H1 (cell line): ENCODE data around the gene IL13. TPM values are rescaled to one million over a fixed set of nuclear protein-coding genes. Genes with fewer than 3 reads are reported as not detected.

Experiments used
- CHD7 ChIP-seq: fragments of 300-600 bp; sonication (generic); IDR thresholded peaks from 2 replicates; pipeline ENCODE4 v1.7.1; 2012; ENCODE audit warnings: low read length, moderate library complexity, mild to moderate bottlenecking, inconsistent platforms; ENCODE audit not compliant: insufficient replicate concordance
- CTCF ChIP-seq, 3 experiments: IDR thresholded peaks; 1 replicate in 2 of 3; 2 replicates in 1 of 3; pipeline versions ENCODE4 v1.5.1 to v1.6.1; 2011; ENCODE audit warnings: low read length in 3 of 3, mild to moderate bottlenecking in 3 of 3, inconsistent platforms in 2 of 3, low read depth in 1 of 3, moderate library complexity in 1 of 3; ENCODE audit not compliant: insufficient read depth in 1 of 3; ENCODE audit errors: control extremely low read depth in 1 of 3
- TCF12 ChIP-seq: IDR thresholded peaks from 2 replicates; pipeline ENCODE4 v1.6.1; 2011; ENCODE audit warnings: low read depth, mild to moderate bottlenecking, low read length
- polyA plus RNA-seq, 7 experiments: library from polyadenylated mRNA; depleted of rRNA in 3 of 7; stranded (reverse) in 5 of 7; unstranded in 2 of 7; fragments of >200 nt in 5 of 7; fragments of 200-250 nt in 2 of 7; gene quantifications; 1 replicate in 5 of 7; 2 replicates in 1 of 7; 4 replicates in 1 of 7; pipeline versions ENCODE4 v1.2.1 to v1.2.3, GENCODE V29; 2011 to 2013; ENCODE audit warnings: missing spikeins in 2 of 7, mixed read lengths in 2 of 7
- total RNA-seq: library from RNA; stranded (reverse); fragmentation: NEBNext Ultra II Directional; extraction: Animal tissue kit (Norgen Biotek cat#: 25700); gene quantifications from 2 replicates; pipeline ENCODE4 v1.2.1, GENCODE V29; 2021

Gene IL13
- total and polyA plus RNA-seq, 2 of the 8 experiments (the other 6 are each of a cell fraction or from before 2014, with no cell fraction given), result not detected

- TF ChIP-seq CTCF (IDR thresholded peaks at IDR 0.05; ENCODE audit: control extremely low read depth in 1 of 3, insufficient read depth in 1 of 3, low read depth in 1 of 3, low read length in 3 of 3) (no peak), CHD7 (no peak), TCF12 (no peak)
Measured at GRCh38 chr5:132612846-132613245, 45.1 kb upstream of the IL13 start (continued).
